ENCODE data around the gene ARHGAP22. TPM values are rescaled to one million over a fixed set of nuclear protein-coding genes. Genes with fewer than 3 reads are reported as not detected.

The ARHGAP22 gene
- total RNA-seq, 1 experiment from 2014 or later = 2.1 TPM

DNA sequence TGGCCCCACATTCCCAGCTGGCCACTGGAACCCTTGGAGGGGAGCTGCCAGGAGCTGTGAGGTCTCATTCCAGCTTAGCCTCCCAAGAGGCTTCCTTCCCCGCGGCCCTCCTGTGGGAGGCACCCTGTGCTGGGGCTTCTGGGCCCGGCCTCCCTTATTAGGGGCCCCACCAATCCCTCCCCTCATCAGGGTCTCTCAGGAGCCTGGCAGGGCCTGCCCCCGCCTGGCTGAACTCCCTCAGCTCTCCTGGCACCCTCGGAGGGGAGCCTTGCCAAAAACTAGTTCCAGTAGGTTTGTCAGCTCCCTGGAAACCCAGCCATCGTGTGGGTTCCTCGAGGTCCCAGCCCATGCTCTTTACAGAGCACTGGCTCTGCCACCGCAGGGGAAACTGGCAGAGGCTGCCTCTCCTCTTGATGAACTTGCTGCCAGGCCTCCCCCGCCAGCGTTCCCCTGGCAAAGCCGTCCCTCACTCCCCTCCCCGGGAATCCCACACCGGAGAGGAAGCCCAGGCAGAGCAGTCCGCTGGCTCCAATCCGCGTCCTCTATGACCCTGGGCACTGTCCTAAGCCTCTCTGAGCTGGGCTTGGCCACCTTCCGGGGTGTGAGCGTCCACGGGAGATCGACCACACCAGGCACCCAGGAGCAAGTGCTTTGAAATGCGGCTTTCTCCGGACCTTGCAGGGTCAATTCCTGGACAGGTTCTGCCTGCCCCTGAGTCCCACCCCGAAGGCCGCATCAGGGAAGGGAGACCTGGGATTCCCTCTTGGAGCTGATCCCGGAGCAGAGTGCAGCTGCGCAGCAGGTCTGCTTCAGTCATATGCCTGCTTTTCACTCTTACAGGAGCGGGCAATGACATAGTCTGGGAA, 139.8 kb downstream of the ARHGAP22 start:
- no peak for DNase-seq (ENCODE audit: low spot score)

- DNase-seq (ENCODE audit: low spot score) = no peak
Observed at GRCh38 chr10:48464121-48464870, 140.6 kb downstream of the ARHGAP22 start.

DNA sequence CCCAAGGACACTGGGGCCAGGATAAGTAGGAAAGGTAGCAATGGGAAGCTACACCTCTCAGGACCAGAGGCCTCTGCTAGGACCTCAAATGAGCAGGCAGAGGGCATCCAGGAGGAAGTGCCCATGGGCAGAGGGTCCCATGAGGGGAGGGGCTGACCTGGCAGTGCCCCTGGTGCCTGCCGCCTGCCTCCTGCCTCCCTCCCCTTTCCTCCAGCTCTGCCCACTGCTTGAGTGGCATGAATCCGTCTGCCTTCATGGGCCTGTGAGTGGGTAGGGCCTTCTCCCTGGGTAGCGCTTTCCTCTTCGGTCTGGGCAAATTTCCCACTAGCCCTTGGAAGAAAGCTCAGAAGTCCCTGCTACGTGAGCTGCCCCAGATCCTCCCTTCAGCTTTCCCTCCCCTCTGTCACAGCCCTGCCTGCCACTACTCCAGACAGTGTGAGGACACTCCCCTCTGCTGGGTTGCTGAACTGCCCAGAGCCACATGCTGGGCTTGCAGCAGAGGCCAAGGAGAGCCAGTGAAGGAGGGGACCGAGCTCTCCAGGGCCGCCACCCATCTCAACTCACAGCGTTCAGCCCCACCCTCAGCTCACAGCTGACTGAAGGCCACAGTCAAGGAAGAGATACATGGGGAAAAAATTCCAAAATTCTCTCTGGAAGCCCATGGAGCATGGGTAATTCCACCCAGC, 141.4 kb downstream of the ARHGAP22 start:
- no peak for DNase-seq (ENCODE audit: low spot score)

DNA sequence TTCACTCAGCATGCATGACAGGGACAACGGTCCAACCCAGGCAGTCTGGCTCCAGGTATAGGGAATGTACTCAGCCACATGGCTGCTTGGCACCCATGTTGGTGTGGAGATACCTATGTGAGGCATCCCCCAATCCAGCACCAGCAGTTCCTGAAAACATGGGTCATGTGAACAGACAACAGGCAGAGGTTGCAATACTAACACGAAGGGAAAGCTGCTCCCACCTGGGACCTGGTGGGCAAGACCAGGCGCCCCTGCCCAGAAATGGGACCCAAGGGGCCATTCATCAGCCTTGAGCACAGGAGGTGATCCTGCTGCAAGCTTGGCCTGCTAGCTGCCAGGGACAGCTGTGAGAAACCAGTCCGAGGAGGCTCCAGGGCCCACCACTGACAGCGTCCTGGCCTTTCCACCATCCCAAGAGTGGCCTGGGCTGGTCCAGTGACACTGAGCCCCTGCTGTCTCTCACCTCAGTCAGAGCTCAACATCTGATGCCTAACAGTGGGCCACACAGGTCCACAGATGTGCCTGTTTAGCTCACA, 142.3 kb downstream of the ARHGAP22 start:
- no peak for DNase-seq (ENCODE audit: low spot score)

GRCh38 chr10:48461623-48462481, 143.0 kb downstream of the ARHGAP22 start:
- DNase-seq (ENCODE audit: low spot score) = no peak

DNA sequence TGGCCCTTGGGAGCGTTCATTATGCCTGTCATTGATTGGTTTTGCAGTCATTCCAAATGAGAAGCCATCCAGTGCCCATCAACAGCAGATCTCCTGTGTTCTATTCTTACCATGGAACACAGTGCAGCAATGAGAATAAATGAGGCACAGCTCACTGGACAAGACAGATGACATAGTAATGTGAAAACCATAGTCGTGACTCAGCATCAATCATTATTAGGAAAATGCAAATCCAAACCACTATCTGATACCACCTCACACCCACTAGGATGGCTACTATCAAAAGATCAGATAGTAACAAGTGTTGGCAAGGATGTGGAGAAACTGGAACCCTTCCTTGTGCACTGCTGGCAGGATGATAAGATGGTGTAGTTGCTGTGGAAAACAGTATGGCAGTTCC, 144.7 kb downstream of the ARHGAP22 start:
- DNase-seq (ENCODE audit: low spot score) = no peak

GRCh38 chr10:48459270-48460150, 145.4 kb downstream of the ARHGAP22 start:
- no peak for DNase-seq (ENCODE audit: low spot score)

GRCh38 chr10:48458662-48459048, 146.2 kb downstream of the ARHGAP22 start:
- DNase-seq (ENCODE audit: low spot score) = no peak

- no peak for DNase-seq (ENCODE audit: low spot score)
Observed at GRCh38 chr10:48457949-48458661, 146.8 kb downstream of the ARHGAP22 start.

DNA sequence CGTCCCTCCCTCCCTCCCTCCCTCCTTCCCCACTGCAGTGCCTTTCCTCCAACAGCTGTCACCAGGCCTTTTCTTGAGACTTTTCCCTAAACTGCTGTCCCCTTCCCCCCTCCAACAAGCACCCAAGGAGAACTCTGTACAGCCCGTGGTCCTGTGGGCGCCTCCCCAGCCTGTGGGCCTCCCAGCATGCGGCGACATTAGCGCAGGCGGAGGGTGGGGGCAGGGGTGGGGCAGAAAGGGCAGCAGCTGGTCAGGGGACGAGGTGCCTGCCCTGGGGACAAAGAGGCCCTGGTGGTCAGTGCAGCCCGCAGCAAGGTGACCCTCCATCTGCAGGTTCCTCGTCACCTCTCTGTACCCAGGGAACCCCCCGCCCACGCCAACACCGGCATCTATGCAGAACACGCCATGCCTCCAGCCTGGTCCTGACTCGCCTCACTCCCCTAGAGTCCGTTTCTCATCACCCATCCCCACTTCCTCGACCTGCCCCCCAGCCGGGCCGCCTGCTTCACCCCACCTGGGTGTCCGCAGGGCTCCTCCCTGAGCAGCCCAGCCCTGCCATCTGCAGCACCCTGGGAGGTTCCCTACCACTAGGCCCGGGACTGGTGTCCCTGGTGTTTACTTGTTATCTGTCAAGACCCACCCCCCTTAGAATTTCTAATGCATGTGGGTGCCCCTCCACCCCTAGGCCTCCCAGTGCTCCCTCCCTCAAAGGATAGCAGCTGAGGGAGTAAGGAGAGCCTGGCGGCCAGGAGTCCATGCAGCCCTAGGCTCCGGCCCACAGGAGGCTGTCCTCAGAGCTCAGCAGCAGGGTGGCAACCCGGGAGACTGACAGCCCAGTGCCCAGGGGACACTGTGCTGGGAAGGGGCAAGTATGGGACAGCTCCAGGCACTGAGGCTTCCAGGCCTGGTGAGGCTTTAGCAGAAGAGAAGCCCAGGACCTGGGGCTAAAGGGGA, 147.8 kb downstream of the ARHGAP22 start:
- DNase-seq (ENCODE audit: low spot score) = no peak

DNA sequence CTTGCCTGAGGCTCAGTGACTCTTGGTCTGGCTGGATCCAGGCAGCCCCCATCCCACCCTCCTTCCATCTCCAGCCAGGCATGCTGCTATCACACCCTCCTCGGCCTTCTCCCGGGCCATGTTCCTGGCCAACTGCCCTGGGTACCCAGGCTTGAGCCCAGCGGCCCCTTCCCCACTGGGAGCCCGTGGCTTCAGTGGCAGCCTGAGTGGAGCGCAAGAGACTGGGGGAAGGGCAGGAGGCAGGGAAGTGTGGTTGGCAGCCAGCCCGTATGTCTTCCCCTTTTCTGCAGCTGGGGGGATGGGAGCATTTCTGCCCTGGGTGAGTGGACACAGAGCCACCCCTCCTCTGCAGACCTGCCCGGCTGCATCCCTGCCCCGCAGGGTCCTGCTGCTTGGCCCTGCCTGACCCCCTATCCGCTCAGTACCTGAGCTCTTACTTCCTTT, 148.5 kb downstream of the ARHGAP22 start:
- no peak for DNase-seq (ENCODE audit: low spot score)

- no peak for DNase-seq (ENCODE audit: low spot score)
Observed at GRCh38 chr10:48455392-48456151, 149.3 kb downstream of the ARHGAP22 start.

DNA sequence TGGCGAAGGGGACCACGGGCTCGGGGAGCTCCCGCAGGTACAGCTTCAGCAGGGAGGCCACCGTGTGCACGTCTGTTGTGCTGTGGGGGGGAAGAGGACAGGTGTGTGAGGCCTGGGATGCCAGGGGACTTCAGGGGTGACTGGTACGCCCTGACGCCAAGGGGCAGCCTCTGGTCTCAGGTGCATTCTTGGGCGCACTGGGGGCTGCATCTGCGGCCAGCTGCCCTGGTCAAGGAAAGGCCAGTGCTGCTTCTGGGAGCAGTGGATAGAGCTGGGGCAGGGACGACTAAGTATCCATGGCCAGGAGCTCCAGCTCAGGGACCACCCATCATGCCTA, 149.8 kb downstream of the ARHGAP22 start:
- no peak for DNase-seq (ENCODE audit: low spot score)

- no peak for DNase-seq (ENCODE audit: low spot score)
Observed at GRCh38 chr10:48454302-48455054, 150.4 kb downstream of the ARHGAP22 start.

DNA sequence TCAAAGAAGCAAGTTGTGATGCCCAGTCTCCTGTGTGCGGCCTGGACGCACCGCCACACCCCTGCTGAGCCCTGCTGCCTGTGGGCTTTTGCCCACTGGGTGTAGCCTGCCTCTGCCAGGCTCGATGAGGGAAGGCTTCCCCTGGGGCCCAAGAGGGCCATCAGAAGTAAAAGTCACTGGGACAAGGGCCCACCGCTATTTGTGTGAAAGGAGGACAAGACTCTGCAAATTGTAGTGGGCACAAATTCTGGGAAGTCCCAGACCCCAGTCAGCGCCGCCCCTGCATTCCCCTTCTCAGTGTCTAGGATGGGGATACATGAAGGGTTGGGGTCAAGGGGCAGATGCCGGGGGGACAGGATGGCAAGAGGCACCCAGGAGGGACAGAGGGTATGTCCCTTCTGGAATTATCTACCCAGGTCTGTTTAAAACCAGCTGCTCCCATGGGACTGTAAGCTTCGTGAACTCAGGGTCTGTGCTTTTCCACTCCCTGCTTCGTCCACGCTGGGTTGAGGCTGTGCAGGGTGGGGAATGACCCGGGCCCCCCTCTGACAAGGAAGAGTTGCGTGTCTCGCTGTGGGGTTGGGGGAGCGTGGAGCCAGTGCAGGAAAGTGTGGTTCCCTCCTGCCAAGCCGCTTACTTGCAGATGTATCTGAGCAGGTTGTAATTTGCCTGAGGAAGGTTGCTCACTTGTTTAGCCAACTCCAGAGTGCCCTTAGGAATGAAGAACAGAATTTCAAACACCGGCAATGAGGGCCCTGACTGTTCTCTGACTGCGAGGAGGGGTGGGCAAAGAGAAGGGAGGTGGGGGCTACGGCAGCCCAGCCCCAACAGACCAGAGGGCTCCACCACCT, 151.2 kb downstream of the ARHGAP22 start:
- DNase-seq (ENCODE audit: low spot score) = no peak

- no peak for DNase-seq (ENCODE audit: low spot score)
Observed at GRCh38 chr10:48452879-48453412, 151.9 kb downstream of the ARHGAP22 start.

Data from H4 (cell line).